Stimulated activated memory B cell treated with anti-CD40 and anti-IgM and Interleukin-4, amounts not matched to agents 10 μg/mL and 1 μg/mL and 100 μg/mL, for 72 hours (primary cell): ENCODE results near the gene PROSER3.
A peak's percentile ranks its signal among the peaks of the same experiment; 100 is the strongest.
"Not testable (repeated sequence)": the region's sequence is repeated elsewhere in the genome, so short reads cannot be mapped to it uniquely, and the experiment has no call there.

Source experiments
- ATAC-seq: fragments of 150-1000 bp; cut with Tn5 transposase; 2 replicates; pipeline ENCODE4 v1.10.0; 2021
- H3K27ac Mint-ChIP-seq: one replicate; pipeline ENCODE4 v1.8.0; 2022; ENCODE audit warnings: mild to moderate bottlenecking, mixed read lengths
- H3K27me3 Mint-ChIP-seq: one replicate; pipeline ENCODE4 v1.8.0; 2022; ENCODE audit warnings: mixed read lengths
- H3K36me3 Mint-ChIP-seq: one replicate; pipeline ENCODE4 v1.8.0; 2022; ENCODE audit warnings: mixed read lengths
- H3K4me1 Mint-ChIP-seq: one replicate; pipeline ENCODE4 v1.8.0; 2022; ENCODE audit warnings: mixed read lengths
- H3K4me3 Mint-ChIP-seq: one replicate; pipeline ENCODE4 v1.8.0; 2022; ENCODE audit warnings: mild to moderate bottlenecking, moderate library complexity, mixed read lengths
- H3K9me3 Mint-ChIP-seq: one replicate; pipeline ENCODE4 v1.8.0; 2022; ENCODE audit warnings: mixed read lengths

PROSER3 gene

DNA sequence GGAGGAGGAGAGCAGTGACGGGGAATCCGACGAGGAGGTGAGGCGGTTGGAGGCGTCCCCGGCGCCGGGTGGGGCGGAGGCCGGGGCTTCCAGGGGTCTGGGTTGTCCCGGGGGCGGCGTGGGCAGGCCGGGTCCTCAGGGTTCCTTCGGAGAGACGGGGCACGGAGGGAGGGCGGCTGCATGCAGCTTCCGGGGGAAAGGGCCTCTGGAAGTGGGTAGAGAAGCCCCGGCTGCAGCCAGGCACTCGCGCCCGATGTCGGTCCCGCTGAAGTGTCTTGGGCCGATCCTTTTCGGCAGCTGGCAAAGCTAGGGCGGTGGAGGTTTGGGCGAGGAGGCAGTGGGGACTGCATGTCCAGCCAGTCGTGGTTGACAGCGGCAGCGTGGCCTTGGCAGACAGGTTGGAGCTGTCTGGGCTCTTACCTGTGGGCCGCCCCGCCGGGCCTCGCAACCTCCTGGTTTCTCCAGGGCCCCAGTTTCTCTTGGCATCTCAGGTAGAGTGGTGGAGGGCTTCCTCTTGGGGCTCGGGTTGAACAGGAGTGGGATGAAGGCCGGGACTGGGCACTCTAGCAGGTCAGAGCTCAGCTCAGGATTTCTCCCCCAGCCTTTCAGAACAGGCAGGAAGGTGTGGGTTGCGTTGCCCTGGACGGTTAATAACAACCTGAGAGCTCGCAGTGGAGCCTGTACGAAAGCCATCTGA is 39.5 kb upstream of the PROSER3 start:
- H3K36me3 Mint-ChIP-seq, result peaks cover 55% of the 10 kb centered on the region

DNA sequence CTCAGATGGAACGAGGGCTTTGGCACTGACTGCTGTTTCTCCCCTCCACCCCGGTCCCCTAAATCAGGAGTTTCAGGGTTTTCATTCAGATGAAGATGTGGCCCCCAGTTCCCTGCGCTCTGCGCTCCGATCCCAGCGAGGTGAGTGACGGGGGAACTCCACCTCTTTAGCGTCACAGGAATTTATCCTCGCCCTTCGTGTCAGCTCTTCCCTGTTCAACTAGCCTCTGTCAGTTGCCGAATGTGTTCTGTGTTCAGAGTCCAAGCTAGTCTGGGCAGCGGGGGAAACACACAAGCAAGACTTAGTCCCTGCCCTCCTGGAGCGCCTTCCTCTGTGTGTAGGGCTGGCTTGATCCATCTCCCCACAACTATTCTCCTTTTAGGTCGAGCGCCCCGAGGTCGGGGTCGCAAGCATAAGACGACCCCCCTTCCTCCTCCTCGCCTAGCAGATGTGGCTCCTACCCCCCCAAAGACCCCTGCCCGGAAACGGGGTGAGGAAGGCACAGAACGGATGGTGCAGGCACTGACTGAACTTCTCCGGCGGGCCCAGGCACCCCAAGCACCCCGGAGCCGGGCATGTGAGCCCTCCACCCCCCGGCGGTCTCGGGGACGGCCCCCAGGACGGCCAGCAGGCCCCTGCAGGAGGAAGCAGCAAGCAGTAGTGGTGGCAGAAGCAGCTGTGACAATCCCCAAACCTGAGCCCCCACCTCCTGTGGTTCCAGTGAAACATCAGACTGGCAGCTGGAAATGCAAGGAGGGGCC is 38.4 kb upstream of the PROSER3 start:
- H3K36me3 Mint-ChIP-seq, result peaks cover 56% of the 10 kb centered on the region
- H3K27ac Mint-ChIP-seq, result peak overlapping the region; percentile 81
- H3K27me3 Mint-ChIP-seq, result no peaks in the 10 kb centered on the region
- peak overlapping the region; percentile 87 for H3K4me3 Mint-ChIP-seq
- H3K9me3 Mint-ChIP-seq, result no peaks in the 10 kb centered on the region
- ATAC-seq, result no peak
- H3K4me1 Mint-ChIP-seq, result peaks cover 60% of the 10 kb centered on the region

More for the DNA sequence above, 39.5 kb upstream of the PROSER3 start:
- peak overlapping the region; percentile 81 for H3K27ac Mint-ChIP-seq
- ATAC-seq, result peak; percentile 1
- no peaks in the 10 kb centered on the region for H3K9me3 Mint-ChIP-seq
- peaks cover 71% of the 10 kb centered on the region for H3K4me1 Mint-ChIP-seq
- H3K27me3 Mint-ChIP-seq, result no peaks in the 10 kb centered on the region
- peak overlapping the region; percentile 87 for H3K4me3 Mint-ChIP-seq

DNA sequence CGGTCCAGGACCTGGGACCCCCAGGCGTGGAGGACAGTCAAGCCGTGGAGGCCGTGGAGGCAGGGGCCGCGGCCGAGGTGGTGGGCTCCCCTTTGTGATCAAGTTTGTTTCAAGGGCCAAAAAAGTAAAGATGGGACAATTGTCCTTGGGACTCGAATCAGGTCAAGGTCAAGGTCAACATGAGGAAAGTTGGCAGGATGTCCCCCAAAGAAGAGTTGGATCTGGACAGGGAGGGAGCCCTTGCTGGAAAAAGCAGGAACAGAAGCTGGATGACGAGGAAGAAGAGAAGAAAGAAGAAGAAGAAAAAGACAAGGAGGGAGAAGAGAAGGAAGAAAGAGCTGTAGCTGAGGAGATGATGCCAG is 37.8 kb upstream of the PROSER3 start:
- H3K36me3 Mint-ChIP-seq, result peaks cover 55% of the 10 kb centered on the region
- H3K27me3 Mint-ChIP-seq, result no peaks in the 10 kb centered on the region
- peaks cover 54% of the 10 kb centered on the region for H3K4me1 Mint-ChIP-seq
- no peak overlapping the region for H3K4me3 Mint-ChIP-seq
- no peak overlapping the region for H3K27ac Mint-ChIP-seq
- no peak for ATAC-seq
- no peaks in the 10 kb centered on the region for H3K9me3 Mint-ChIP-seq

DNA sequence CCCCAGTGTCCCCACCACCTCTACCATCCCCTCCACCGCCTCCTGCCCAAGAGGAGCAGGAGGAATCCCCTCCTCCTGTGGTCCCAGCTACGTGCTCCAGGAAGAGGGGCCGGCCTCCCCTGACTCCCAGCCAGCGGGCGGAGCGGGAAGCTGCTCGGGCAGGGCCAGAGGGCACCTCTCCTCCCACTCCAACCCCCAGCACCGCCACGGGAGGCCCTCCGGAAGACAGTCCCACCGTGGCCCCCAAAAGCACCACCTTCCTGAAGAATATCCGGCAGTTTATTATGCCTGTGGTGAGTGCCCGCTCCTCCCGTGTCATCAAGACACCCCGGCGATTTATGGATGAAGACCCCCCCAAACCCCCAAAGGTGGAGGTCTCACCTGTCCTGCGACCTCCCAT is 37.3 kb upstream of the PROSER3 start:
- peaks cover 50% of the 10 kb centered on the region for H3K4me1 Mint-ChIP-seq
- H3K27ac Mint-ChIP-seq, result no peak overlapping the region
- peaks cover 60% of the 10 kb centered on the region for H3K36me3 Mint-ChIP-seq

DNA sequence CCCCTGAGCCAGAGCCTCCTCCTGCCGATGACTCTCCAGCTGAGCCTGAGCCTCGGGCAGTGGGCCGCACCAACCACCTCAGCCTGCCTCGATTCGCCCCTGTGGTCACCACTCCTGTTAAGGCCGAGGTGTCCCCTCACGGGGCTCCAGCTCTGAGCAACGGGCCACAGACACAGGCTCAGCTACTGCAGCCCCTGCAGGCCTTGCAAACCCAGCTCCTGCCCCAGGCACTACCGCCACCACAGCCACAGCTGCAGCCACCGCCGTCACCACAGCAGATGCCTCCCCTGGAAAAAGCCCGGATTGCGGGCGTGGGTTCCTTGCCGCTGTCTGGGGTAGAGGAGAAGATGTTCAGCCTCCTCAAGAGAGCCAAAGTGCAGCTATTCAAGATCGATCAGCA is 36.6 kb upstream of the PROSER3 start:
- ATAC-seq, result no peak
- Mint-ChIP-seq H3K27me3 (no peaks in the 10 kb centered on the region), H3K9me3 (no peaks in the 10 kb centered on the region), H3K4me1 (peaks cover 43% of the 10 kb centered on the region), H3K4me3 (no peak overlapping the region), H3K36me3 (peaks cover 63% of the 10 kb centered on the region), H3K27ac (no peak overlapping the region)

More for the DNA sequence above, 37.3 kb upstream of the PROSER3 start:
- no peak for ATAC-seq
- H3K4me3 Mint-ChIP-seq, result no peak overlapping the region
- H3K27me3 Mint-ChIP-seq, result no peaks in the 10 kb centered on the region
- H3K9me3 Mint-ChIP-seq, result no peaks in the 10 kb centered on the region

DNA sequence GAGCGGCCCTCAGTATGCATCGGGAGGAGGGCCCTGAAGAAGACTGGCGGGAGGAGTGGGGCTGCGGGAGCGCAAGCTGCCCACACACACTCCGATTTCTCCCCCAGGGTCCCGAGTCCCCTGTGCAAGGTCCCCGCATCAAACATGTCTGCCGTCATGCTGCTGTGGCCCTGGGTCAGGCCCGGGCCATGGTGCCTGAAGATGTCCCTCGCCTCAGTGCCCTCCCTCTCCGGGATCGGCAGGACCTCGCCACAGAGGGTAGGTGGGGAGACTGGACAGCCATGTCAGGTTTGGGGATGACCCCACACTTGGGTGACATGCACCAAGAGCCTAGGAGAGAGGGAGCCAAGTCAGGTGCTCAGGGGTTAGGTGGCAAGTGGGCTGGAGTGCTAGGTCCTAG is 35.5 kb upstream of the PROSER3 start:
- Mint-ChIP-seq H3K4me3 (no peak overlapping the region), H3K27me3 (no peaks in the 10 kb centered on the region), H3K36me3 (peaks cover 66% of the 10 kb centered on the region), H3K27ac (no peak overlapping the region), H3K4me1 (peaks cover 38% of the 10 kb centered on the region), H3K9me3 (no peaks in the 10 kb centered on the region)
- ATAC-seq, result no peak

DNA sequence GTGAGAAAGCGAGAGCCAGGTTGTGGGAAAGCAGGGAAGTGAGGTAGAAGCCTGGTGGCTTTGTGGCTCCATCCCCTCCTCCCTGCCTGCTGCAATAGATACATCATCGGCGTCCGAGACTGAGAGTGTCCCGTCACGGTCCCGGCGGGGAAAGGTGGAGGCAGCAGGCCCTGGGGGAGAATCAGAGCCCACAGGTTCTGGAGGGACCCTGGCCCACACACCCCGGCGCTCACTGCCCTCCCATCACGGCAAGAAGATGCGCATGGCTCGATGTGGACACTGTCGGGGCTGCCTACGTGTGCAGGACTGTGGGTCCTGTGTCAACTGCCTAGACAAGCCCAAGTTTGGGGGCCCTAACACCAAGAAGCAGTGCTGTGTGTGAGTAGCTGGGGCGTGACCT is 35.1 kb upstream of the PROSER3 start:
- Mint-ChIP-seq H3K4me1 (peaks cover 38% of the 10 kb centered on the region), H3K4me3 (no peak overlapping the region), H3K36me3 (peaks cover 69% of the 10 kb centered on the region), H3K9me3 (no peaks in the 10 kb centered on the region), H3K27ac (no peak overlapping the region), H3K27me3 (no peaks in the 10 kb centered on the region)
- ATAC-seq, result no peak

DNA sequence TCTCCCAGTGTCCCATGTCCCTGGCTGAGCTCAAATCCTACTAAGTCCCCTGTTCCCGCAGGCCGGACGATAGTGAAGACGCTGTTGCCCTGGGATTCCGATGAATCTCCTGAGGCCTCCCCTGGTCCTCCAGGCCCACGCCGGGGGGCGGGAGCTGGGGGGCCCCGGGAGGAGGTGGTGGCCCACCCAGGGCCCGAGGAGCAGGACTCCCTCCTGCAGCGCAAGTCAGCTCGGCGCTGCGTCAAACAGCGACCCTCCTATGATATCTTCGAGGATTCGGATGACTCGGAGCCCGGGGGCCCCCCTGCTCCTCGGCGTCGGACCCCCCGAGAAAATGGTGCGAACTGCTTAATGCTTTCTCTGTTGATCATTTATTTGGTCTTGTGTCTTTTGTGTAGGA is 34.3 kb upstream of the PROSER3 start:
- ATAC-seq, result no peak
- no peaks in the 10 kb centered on the region for H3K9me3 Mint-ChIP-seq
- no peak overlapping the region for H3K4me3 Mint-ChIP-seq
- no peaks in the 10 kb centered on the region for H3K27me3 Mint-ChIP-seq
- H3K27ac Mint-ChIP-seq, result no peak overlapping the region
- H3K4me1 Mint-ChIP-seq, result peaks cover 35% of the 10 kb centered on the region
- H3K36me3 Mint-ChIP-seq, result peaks cover 76% of the 10 kb centered on the region

DNA sequence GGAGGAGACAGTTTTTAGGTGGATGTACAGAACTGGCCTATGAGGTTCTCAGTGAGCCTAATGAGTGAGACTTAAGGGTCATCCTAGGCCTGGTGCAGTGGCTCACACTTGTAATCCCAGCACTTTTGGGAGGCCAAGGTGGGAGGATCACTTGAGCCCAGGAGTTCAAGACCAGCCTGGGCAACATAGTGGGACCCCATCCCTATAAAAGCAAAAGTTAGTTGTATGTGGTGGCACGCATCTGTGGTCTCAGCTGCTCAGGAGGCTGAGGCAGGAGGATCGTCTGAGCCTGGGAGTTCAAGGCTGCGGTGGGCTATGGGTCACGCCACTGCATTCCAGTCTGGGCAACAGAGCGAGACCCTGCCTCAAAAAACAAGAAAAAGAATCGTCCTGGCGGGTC is 33.8 kb upstream of the PROSER3 start:
- H3K9me3 Mint-ChIP-seq, H3K4me3 Mint-ChIP-seq, ATAC-seq, H3K27ac Mint-ChIP-seq, H3K27me3 Mint-ChIP-seq: not testable (repeated sequence)
- peaks cover 31% of the 10 kb centered on the region for H3K4me1 Mint-ChIP-seq
- peaks cover 81% of the 10 kb centered on the region for H3K36me3 Mint-ChIP-seq

DNA sequence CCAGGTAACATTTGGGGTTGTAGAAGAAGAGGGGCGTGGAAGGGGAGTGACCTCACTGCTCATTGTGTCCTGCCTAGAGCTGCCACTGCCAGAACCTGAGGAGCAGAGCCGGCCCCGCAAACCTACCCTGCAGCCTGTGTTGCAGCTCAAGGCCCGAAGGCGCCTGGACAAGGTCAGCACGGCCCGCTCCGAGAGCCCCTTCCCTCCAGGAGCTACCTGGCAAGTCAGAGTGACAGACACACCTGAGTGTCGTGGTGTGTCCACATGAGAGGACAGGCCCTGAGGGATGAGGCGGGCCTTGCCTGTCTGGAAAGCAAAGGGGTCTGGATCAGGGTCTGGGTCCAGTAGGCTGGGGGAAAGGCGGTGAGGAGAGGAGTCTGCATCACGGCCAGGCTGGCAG is 33.4 kb upstream of the PROSER3 start:
- peaks cover 84% of the 10 kb centered on the region for H3K36me3 Mint-ChIP-seq
- no peak for ATAC-seq
- H3K9me3 Mint-ChIP-seq, result no peaks in the 10 kb centered on the region
- no peaks in the 10 kb centered on the region for H3K27me3 Mint-ChIP-seq
- H3K4me1 Mint-ChIP-seq, result peaks cover 26% of the 10 kb centered on the region
- H3K4me3 Mint-ChIP-seq, result no peak overlapping the region
- H3K27ac Mint-ChIP-seq, result no peak overlapping the region

DNA sequence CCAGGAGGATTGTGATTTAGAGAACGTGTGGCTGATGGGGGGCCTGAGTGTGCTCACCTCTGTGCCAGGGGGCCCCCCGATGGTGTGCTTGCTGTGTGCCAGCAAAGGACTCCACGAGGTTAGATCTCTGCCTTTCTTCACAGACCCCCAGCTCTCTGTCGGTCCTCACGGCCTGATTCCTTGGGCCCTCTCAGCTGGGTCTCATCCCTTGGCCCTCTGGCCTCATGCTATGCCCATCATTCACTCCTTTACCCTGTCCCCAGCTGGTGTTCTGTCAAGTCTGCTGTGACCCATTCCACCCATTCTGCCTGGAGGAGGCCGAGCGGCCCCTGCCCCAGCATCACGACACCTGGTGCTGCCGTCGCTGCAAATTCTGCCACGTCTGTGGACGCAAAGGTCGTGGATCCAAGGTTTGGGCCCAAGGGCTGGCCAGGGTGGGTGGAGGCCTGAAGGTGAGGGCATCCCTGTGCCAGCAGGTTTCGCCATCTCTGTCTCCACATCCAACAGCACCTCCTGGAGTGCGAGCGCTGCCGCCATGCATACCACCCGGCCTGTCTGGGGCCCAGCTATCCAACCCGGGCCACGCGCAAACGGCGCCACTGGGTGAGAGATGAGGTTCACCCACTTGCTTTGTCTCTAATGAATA is 32.6 kb upstream of the PROSER3 start:
- Mint-ChIP-seq H3K27me3 (no peaks in the 10 kb centered on the region), H3K4me1 (peaks cover 19% of the 10 kb centered on the region), H3K27ac (no peak overlapping the region), H3K9me3 (no peaks in the 10 kb centered on the region), H3K36me3 (peaks cover 88% of the 10 kb centered on the region), H3K4me3 (no peak overlapping the region)
- ATAC-seq, result no peak

DNA sequence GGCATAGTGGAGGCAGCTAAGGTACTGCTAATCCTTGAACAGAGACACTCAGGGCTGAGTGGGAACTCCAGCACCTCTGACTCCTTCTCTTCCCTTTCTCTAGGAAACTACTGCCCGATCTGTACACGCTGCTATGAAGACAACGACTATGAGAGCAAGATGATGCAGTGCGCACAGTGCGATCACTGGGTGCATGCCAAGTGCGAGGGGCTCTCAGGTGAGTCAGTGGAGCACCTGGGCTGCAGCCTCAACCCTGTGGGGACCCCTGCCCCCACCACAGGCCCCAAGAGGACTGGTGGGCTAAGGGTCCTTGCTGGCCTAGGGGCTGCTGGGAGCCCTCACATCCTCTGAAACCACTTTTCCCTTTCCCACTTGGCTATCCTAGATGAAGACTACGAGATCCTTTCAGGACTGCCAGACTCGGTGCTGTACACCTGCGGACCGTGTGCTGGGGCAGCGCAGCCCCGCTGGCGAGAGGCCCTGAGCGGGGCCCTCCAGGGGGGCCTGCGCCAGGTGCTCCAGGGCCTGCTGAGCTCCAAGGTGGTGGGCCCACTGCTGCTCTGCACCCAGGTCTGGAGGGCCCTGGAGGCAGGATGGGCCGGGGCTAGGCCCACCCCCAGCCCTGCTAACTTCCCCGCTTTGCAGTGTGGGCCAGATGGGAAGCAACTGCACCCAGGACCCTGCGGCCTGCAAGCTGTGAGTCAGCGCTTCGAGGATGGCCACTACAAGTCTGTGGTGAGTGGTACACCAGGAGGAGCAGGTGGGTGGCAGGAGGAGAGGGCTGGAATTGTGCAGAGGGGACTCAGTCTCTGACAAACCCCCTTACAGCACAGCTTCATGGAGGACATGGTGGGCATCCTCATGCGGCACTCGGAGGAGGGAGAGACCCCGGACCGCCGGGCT is 30.7 kb upstream of the PROSER3 start:
- Mint-ChIP-seq H3K27me3 (no peaks in the 10 kb centered on the region), H3K4me3 (no peak overlapping the region)

DNA sequence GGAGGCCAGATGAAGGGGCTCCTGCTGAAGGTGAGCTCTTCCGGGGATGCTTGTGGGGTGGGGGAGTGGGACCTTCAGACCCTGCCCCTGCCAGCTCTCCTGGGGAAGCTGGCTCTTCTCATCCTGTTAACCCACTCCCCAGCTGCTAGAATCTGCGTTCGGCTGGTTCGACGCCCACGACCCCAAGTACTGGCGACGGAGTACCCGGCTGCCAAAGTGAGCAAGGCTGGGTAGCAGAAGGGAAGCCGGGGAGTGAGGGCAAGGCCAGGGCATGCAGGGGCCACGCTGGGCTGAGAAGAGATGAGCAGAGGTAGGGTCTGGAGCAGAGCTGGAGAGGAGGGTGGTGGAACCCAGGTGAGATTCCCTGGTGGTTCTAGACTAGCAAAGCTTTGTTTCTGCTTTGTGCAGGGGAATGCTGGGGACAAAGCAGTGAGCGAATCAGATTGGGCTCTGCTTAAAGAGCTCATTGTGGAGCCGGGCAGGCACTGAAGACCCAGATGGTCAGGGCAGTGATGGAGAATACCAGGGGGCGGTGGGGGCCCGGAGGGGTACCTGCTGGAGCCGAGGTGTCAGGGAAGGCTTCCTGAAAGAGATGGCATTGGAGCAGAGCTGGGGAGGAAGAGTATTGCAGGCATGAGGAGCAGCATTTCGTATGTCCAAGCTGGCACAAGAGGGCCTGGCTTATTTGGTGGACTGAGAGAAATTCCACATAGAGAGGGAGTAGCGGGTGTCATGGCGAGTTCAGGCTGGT is 29.8 kb upstream of the PROSER3 start:
- no peak for ATAC-seq
- Mint-ChIP-seq H3K9me3 (no peaks in the 10 kb centered on the region), H3K27ac (no peak overlapping the region), H3K4me1 (no peaks in the 10 kb centered on the region), H3K27me3 (no peaks in the 10 kb centered on the region), H3K4me3 (no peak overlapping the region), H3K36me3 (peaks cover 79% of the 10 kb centered on the region)

More for the DNA sequence above, 30.7 kb upstream of the PROSER3 start:
- Mint-ChIP-seq H3K4me1 (peaks cover 3% of the 10 kb centered on the region), H3K36me3 (peaks cover 84% of the 10 kb centered on the region), H3K27ac (no peak overlapping the region), H3K9me3 (no peaks in the 10 kb centered on the region)
- ATAC-seq, result no peak

DNA sequence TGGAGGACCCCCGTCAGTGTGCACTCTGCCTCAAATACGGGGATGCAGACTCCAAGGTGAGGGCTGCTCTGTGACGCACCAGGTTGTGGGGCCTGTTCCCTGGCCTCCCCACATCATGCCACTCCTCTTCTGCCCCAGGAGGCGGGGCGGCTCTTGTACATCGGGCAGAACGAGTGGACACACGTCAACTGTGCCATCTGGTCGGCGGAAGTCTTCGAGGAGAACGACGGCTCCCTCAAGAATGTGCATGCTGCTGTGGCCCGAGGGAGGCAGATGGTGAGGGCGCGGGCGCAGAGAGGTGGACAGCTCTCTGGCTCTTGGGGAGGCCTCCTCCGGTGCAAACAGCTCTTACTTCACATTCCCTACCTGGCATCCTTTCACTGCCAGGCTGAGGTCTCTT is 29.0 kb upstream of the PROSER3 start:
- Mint-ChIP-seq H3K36me3 (peaks cover 76% of the 10 kb centered on the region), H3K9me3 (no peaks in the 10 kb centered on the region), H3K27me3 (no peaks in the 10 kb centered on the region), H3K27ac (no peak overlapping the region), H3K4me1 (peaks cover 5% of the 10 kb centered on the region), H3K4me3 (no peak overlapping the region)
- ATAC-seq, result no peak
